AG10803 (cell line): ENCODE results near the gene MYMK.

Source experiments
- DNase-seq: peaks from one replicate; pipeline ENCODE4 v3.0.0; 2010; ENCODE audit warnings: low read depth
- H3K4me3 ChIP-seq: 2 replicates; pipeline ENCODE4 v1.5.1; 2011; ENCODE audit warnings: mild to moderate bottlenecking, low read length, control low read depth
- TF ChIP-seq, protein P1 (sequence below): conservative IDR thresholded peaks from 2 replicates; pipeline ENCODE4 v1.5.1; 2011; ENCODE audit warnings: mild to moderate bottlenecking, low read length, control low read depth, inconsistent platforms

MYMK gene

GRCh38 chr9:133478851-133479711 is 45.7 kb downstream of the MYMK start, which contains the start of gene SLC2A6:
Gene SLC2A6 (minus strand): TSS chr9:133479099. CDS start chr9:133479059, 40 bp downstream.
- TF ChIP-seq, protein P1, sequence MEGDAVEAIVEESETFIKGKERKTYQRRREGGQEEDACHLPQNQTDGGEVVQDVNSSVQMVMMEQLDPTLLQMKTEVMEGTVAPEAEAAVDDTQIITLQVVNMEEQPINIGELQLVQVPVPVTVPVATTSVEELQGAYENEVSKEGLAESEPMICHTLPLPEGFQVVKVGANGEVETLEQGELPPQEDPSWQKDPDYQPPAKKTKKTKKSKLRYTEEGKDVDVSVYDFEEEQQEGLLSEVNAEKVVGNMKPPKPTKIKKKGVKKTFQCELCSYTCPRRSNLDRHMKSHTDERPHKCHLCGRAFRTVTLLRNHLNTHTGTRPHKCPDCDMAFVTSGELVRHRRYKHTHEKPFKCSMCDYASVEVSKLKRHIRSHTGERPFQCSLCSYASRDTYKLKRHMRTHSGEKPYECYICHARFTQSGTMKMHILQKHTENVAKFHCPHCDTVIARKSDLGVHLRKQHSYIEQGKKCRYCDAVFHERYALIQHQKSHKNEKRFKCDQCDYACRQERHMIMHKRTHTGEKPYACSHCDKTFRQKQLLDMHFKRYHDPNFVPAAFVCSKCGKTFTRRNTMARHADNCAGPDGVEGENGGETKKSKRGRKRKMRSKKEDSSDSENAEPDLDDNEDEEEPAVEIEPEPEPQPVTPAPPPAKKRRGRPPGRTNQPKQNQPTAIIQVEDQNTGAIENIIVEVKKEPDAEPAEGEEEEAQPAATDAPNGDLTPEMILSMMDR, result no peak
- DNase-seq, result peak; percentile 73

DNA sequence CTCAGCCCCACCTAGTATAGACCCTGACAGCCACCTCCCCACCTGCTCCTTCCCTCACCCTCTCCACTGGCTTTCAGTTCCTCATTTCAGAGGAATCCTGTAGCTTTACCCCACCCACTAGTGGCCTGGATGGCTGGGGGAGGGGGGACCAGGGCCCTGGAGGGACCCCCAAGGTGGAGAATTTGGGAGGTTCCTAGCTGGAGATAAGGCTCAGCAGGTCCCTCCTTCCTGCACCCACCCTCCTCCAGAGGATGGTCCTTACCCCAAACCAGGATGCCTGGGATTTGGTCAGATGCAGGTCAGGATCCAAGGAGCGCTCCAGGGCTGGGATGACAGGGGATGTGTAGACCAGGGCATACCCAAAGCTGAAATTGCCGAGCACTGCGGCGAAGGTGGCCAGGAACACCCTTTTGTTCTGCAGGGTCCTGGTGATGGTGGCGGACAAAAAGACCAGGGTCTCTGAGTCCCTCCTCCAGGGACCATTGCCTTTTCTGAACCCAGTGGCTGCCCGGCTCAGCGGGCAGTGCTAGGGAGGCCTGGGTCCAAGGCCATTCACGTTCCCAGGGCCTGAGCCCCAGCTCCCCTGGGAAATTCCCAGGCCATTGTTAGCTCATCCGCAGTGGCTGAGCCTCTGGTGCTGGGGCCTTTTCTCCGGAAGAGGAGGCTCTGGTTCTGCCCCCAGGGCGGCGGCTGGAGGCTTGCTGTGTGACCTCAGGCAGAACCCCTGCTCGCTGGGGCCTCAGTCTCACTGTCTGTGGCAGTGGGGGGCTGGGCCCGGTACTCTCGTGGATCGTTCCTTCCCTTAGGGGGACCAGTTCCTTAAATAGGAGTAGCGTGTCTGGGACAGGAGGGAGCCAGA is 46.5 kb downstream of the MYMK start:
- H3K4me3 ChIP-seq, result peak overlapping the region; percentile 63
- TF ChIP-seq, protein P1, result no peak
- DNase-seq, result peak; percentile 25

More at GRCh38 chr9:133478851-133479711, 45.7 kb downstream of the MYMK start, which contains the start of gene SLC2A6:
- peak within 1 kb of the TSS; percentile 63 for H3K4me3 ChIP-seq

GRCh38 chr9:133477461-133477860 is 47.3 kb downstream of the MYMK start:
- TF ChIP-seq, protein P1, result no peak
- H3K4me3 ChIP-seq, result no peak overlapping the region
- no peak for DNase-seq

GRCh38 chr9:133476941-133477340 is 47.8 kb downstream of the MYMK start:
- H3K4me3 ChIP-seq, result no peak overlapping the region
- TF ChIP-seq, protein P1, result no peak

DNA sequence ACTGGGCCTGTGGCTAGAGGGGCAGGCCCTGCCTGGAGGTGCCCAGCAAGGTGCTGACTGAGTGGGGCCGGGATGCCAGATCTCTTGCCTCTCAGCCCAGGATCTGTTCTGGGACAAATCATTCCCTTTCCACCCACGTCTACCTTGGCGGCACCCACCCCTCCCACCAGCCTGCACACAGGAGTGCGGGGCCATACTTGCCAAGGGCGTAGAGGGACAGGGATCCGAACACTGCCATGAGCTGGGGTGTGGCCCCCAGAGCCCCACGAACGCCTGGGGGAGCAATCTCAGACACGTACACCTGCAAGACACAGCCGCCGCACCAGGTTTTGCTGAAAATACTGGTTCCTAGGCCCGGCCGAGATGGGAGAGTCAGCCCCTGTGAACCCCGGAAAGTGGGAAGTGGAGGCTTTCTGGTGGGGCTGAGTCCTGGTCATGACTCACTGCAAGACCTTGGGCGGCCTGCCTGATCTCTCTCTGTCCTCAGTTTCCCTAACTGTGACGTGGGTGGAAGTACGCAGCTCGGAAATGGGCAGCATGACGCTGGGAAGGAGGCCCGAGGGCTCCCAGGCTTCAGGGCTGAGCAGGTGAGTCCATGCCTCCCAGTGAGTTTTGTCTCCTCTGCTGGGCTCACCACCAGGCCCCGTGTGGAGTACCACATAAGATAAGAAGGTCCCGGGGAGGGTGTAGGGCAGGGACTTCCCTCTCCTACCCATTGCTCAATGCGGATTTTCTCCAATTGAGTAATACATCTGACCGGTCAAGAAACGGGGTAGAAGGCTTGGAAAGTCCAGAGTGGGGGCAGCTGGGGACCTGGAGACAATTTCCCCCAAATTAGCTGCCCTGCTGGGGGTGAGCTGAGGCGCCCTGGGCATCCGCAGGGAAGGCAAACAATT is 48.5 kb downstream of the MYMK start:
- no peak overlapping the region for H3K4me3 ChIP-seq
- DNase-seq, result no peak

More at GRCh38 chr9:133476941-133477340, 47.8 kb downstream of the MYMK start:
- no peak for DNase-seq

More for the DNA sequence above, 48.5 kb downstream of the MYMK start:
- TF ChIP-seq, protein P1, result no peak
